MM.1S (cell line): ENCODE results near the gene INPP4B.

Source experiments
- EZH2 ChIP-seq: fragments of 300-600 bp; sonication (generic); optimal IDR thresholded peaks from 2 replicates; pipeline ENCODE3; 2017; ENCODE audit warnings: low read depth, mild to moderate bottlenecking, antibody characterized with exemption, low read length, mixed read lengths
- TF ChIP-seq, protein P1 (sequence below): fragments of 300-600 bp; sonication (generic); IDR thresholded peaks from 2 replicates; pipeline ENCODE4 v1.5.1; 2016; ENCODE audit warnings: antibody characterized with exemption, low read length, mixed read lengths

DNA sequence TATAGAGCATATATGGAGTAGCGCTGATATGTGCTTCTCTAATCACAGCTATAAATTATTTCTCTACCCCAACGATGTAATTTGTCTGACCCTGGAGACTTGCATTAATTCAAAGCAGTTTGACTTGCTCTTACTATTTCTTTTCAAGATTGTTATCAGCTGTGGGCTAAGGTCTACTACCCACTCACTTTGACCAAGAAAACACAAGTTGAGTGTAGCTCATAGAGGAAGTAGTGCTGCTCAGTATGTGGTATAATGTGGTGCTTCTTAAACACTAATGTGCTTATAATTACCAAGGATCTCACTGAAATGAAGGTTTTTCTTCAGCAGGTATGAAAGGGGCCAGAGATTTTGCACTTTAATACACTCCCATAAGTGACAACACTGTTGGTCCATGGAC is 70.1 kb downstream of the INPP4B start:
- TF ChIP-seq, protein P1, sequence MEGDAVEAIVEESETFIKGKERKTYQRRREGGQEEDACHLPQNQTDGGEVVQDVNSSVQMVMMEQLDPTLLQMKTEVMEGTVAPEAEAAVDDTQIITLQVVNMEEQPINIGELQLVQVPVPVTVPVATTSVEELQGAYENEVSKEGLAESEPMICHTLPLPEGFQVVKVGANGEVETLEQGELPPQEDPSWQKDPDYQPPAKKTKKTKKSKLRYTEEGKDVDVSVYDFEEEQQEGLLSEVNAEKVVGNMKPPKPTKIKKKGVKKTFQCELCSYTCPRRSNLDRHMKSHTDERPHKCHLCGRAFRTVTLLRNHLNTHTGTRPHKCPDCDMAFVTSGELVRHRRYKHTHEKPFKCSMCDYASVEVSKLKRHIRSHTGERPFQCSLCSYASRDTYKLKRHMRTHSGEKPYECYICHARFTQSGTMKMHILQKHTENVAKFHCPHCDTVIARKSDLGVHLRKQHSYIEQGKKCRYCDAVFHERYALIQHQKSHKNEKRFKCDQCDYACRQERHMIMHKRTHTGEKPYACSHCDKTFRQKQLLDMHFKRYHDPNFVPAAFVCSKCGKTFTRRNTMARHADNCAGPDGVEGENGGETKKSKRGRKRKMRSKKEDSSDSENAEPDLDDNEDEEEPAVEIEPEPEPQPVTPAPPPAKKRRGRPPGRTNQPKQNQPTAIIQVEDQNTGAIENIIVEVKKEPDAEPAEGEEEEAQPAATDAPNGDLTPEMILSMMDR: no peak
- TF ChIP-seq EZH2: no peak
